Vagina (tissue), 2 donors: ENCODE data around the gene MMP24. TPM values are rescaled to one million over a fixed set of nuclear protein-coding genes. Genes with fewer than 3 reads are reported as not detected.

Source experiments
- DNase-seq, 2 donors: peaks; one replicate each; pipeline ENCODE4 v3.0.0-alpha.2; 2017; ENCODE audit errors: extremely low spot score in 2 of 2
- H3K27ac ChIP-seq: fragments of 200-600 bp; sonication (generic); one replicate; pipeline ENCODE4 v1.5.1; 2019
- H3K27me3 ChIP-seq: fragments of 200-600 bp; sonication (generic); one replicate; pipeline ENCODE4 v1.5.1; 2019
- H3K36me3 ChIP-seq, 2 donors: fragments of 200-600 bp; sonication (generic); one replicate each; pipeline ENCODE4 v1.5.1; 2017 to 2019
- H3K4me1 ChIP-seq: fragments of 200-600 bp; sonication (generic); one replicate; pipeline ENCODE4 v1.5.1; 2019
- H3K4me3 ChIP-seq, 2 donors: fragments of 200-600 bp; sonication (generic); 1 replicate in 1 of 2; 2 replicates in 1 of 2; pipeline ENCODE4 v1.5.1; 2016 to 2019
- H3K9me3 ChIP-seq: fragments of 200-600 bp; sonication (generic); one replicate; pipeline ENCODE4 v1.5.1; 2019
- CTCF ChIP-seq, 3 experiments: fragments of 450-650 bp in 2 of 3; fragments of 200-600 bp in 1 of 3; sonication (generic) in 1 of 3; IDR thresholded peaks; one replicate each; pipeline ENCODE4 v1.5.1; 2017 to 2019; ENCODE audit warnings: antibody characterized with exemption in 3 of 3, mild to moderate bottlenecking in 2 of 3, moderate library complexity in 2 of 3
- POLR2A ChIP-seq, 2 donors: fragments of 450-650 bp; IDR thresholded peaks; one replicate each; pipeline ENCODE4 v1.6.1; 2017; ENCODE audit warnings: antibody characterized with exemption in 2 of 2, mild to moderate bottlenecking in 2 of 2, moderate library complexity in 2 of 2
- POLR2AphosphoS5 ChIP-seq, 2 donors: sonication (generic); formaldehyde crosslinking; IDR thresholded peaks; one replicate each; pipeline ENCODE4 v1.9.0; 2017; ENCODE audit warnings: antibody characterized with exemption in 2 of 2, mild to moderate bottlenecking in 2 of 2, low read depth in 1 of 2; ENCODE audit not compliant: insufficient read depth in 1 of 2
- intact Hi-C: fragments of 100-400 bp; cut with DNase I; formaldehyde crosslinking; loops from one replicate; pipeline ENCODE4 v1.15.1; 2023
- total RNA-seq: library from RNA; depleted of rRNA; stranded (reverse); fragments of >200 nt; gene quantifications from one replicate; pipeline ENCODE4 v1.2.3, GENCODE V29; 2016

The MMP24 gene
- total RNA-seq, 1 donor from 2014 or later = 0.98 TPM

- intact Hi-C loops = no loop called here
- Histone ChIP-seq H3K36me3 (no peaks in the 10 kb centered on the region), H3K4me1 (no peaks in the 10 kb centered on the region), H3K27ac (no peak overlapping the region), H3K4me3 (no peak overlapping the region), H3K27me3 (no peaks in the 10 kb centered on the region), H3K9me3 (no peaks in the 10 kb centered on the region)
- no peak for DNase-seq
- TF ChIP-seq POLR2AphosphoS5 (IDR thresholded peaks at IDR 0.05; ENCODE audit: insufficient read depth in 1 of 2, low read depth in 1 of 2) = no peak
- TF ChIP-seq CTCF (IDR thresholded peaks at IDR 0.05) = no peak
- no peak for TF ChIP-seq POLR2A (IDR thresholded peaks at IDR 0.05)
Observed at GRCh38 chr20:35235881-35236280, 9.4 kb downstream of the MMP24 start.

GRCh38 chr20:35237486-35237885 is 11.0 kb downstream of the MMP24 start:
- Histone ChIP-seq H3K27ac (no peak overlapping the region), H3K27me3 (no peaks in the 10 kb centered on the region), H3K36me3 (no peaks in the 10 kb centered on the region), H3K4me3 (no peak overlapping the region), H3K9me3 (no peaks in the 10 kb centered on the region), H3K4me1 (no peaks in the 10 kb centered on the region)
- intact Hi-C loops = no loop called here
- TF ChIP-seq CTCF (IDR thresholded peaks at IDR 0.05) (no peak), POLR2AphosphoS5 (IDR thresholded peaks at IDR 0.05; ENCODE audit: insufficient read depth in 1 of 2, low read depth in 1 of 2) (no peak), POLR2A (IDR thresholded peaks at IDR 0.05) (no peak)
- no peak for DNase-seq

- TF ChIP-seq POLR2AphosphoS5 (IDR thresholded peaks at IDR 0.05; ENCODE audit: insufficient read depth in 1 of 2, low read depth in 1 of 2) (no peak), CTCF (IDR thresholded peaks at IDR 0.05) (no peak), POLR2A (IDR thresholded peaks at IDR 0.05) (no peak)
- Histone ChIP-seq H3K4me1 (no peaks in the 10 kb centered on the region), H3K4me3 (no peak overlapping the region), H3K27me3 (no peaks in the 10 kb centered on the region), H3K36me3 (no peaks in the 10 kb centered on the region), H3K9me3 (no peaks in the 10 kb centered on the region), H3K27ac (no peak overlapping the region)
- DNase-seq = no peak
- intact Hi-C loops = no loop called here
Observed at GRCh38 chr20:35238170-35238569, 11.7 kb downstream of the MMP24 start.

GRCh38 chr20:35238735-35239134 is 12.2 kb downstream of the MMP24 start:
- H3K4me3 ChIP-seq = no peak overlapping the region
- intact Hi-C loops = no loop called here
- TF ChIP-seq POLR2A (IDR thresholded peaks at IDR 0.05) (no peak), POLR2AphosphoS5 (IDR thresholded peaks at IDR 0.05; ENCODE audit: insufficient read depth in 1 of 2, low read depth in 1 of 2) (no peak), CTCF (IDR thresholded peaks at IDR 0.05) (no peak)
- H3K9me3 ChIP-seq = no peaks in the 10 kb centered on the region
- no peak overlapping the region for H3K27ac ChIP-seq
- H3K36me3 ChIP-seq = no peaks in the 10 kb centered on the region
- no peaks in the 10 kb centered on the region for H3K4me1 ChIP-seq
- DNase-seq = no peak
- no peaks in the 10 kb centered on the region for H3K27me3 ChIP-seq

GRCh38 chr20:35240083-35240810 is 13.8 kb downstream of the MMP24 start:
- TF ChIP-seq CTCF (IDR thresholded peaks at IDR 0.05) (no peak), POLR2A (IDR thresholded peaks at IDR 0.05) (no peak), POLR2AphosphoS5 (IDR thresholded peaks at IDR 0.05; ENCODE audit: insufficient read depth in 1 of 2, low read depth in 1 of 2) (no peak)
- no peaks in the 10 kb centered on the region for H3K9me3 ChIP-seq
- DNase-seq = no peak
- no peaks in the 10 kb centered on the region for H3K27me3 ChIP-seq
- no peaks in the 10 kb centered on the region for H3K36me3 ChIP-seq
- intact Hi-C loops = no loop called here
- no peak overlapping the region for H3K27ac ChIP-seq
- H3K4me3 ChIP-seq = no peak overlapping the region
- no peaks in the 10 kb centered on the region for H3K4me1 ChIP-seq
